Measurements from ENCODE around the gene PLEKHH1.

- TF ChIP-seq CTCF (IDR thresholded peaks at IDR 0.05) (no peak), POLR2A (IDR thresholded peaks at IDR 0.05) (no peak)
These were observed 97.1 kb downstream of the PLEKHH1 start for GRCh38 chr14:67630186-67630585.
